WTC11 (cell line): ENCODE measurements around the gene SLN. TPM values are rescaled to one million over a fixed set of nuclear protein-coding genes. Genes with fewer than 3 reads are reported as not detected.

ENCODE experiments used
- ATAC-seq: fragments of 200-7000 bp; cut with Tn5 transposase; 2 replicates; pipeline ENCODE4 v1.10.0; 2021; ENCODE audit warnings: mild to moderate bottlenecking, moderate library complexity
- CTCF ChIA-PET: fragments of 300-600 bp; sonication (Branson Sonifier 250); formaldehyde crosslinking; loops from one replicate; lab custom pipeline; 2021; ENCODE audit warnings: antibody characterized with exemption; lab: Charles Lee
- POLR2A ChIA-PET: fragments of 350-600 bp; sonication (Branson Sonifier 250); formaldehyde crosslinking; loops from one replicate; lab custom pipeline; 2021; ENCODE audit warnings: antibody characterized with exemption; lab: Charles Lee
- DNase-seq: peaks from one replicate; pipeline ENCODE4 v3.0.0; 2021; ENCODE audit warnings: low spot score
- H3K27ac Mint-ChIP-seq: 2 replicates; pipeline ENCODE4 v1.8.0; 2021; ENCODE audit warnings: mixed read lengths
- H3K27me3 Mint-ChIP-seq: 2 replicates; pipeline ENCODE4 v1.8.0; 2021; ENCODE audit warnings: low read depth, mild to moderate bottlenecking, moderate library complexity, mixed read lengths
- H3K36me3 Mint-ChIP-seq: 2 replicates; pipeline ENCODE4 v1.8.0; 2021; ENCODE audit warnings: mixed read lengths
- H3K4me1 Mint-ChIP-seq: 2 replicates; pipeline ENCODE4 v1.8.0; 2022; ENCODE audit warnings: mixed read lengths
- H3K4me3 Mint-ChIP-seq: 2 replicates; pipeline ENCODE4 v1.8.0; 2021; ENCODE audit warnings: mild to moderate bottlenecking, moderate library complexity, mixed read lengths
- H3K9me3 Mint-ChIP-seq: 2 replicates; pipeline ENCODE4 v1.8.0; 2021; ENCODE audit warnings: mixed read lengths
- CREB1 ChIP-seq: sonication (generic); formaldehyde crosslinking; IDR thresholded peaks from 2 replicates; pipeline ENCODE4 v1.8.0; 2023; ENCODE audit warnings: mild to moderate bottlenecking, missing genetic modification reagents
- ZBTB21 ChIP-seq: sonication (generic); formaldehyde crosslinking; IDR thresholded peaks from 2 replicates; pipeline ENCODE4 v1.8.1; 2023; ENCODE audit warnings: mild to moderate bottlenecking, missing genetic modification reagents, borderline replicate concordance
- ZNF396 ChIP-seq: fragments of 250-450 bp; sonication (Bioruptor Pico); IDR thresholded peaks from 2 replicates; pipeline ENCODE4 v1.8.0; 2021; ENCODE audit warnings: mild to moderate bottlenecking, moderate library complexity, borderline replicate concordance
- total RNA-seq: library from RNA; stranded (reverse); gene quantifications from 3 replicates; pipeline ENCODE4 v1.2.3, GENCODE V29; 2021
- TF ChIP-seq, protein P1 (sequence below): fragments of 250-450 bp; sonication (Bioruptor Pico); conservative IDR thresholded peaks from 2 replicates; pipeline ENCODE4 v1.9.0; 2021; ENCODE audit warnings: mild to moderate bottlenecking
- TF ChIP-seq, protein P2 (sequence below): sonication (generic); formaldehyde crosslinking; IDR thresholded peaks from 2 replicates; pipeline ENCODE4 v1.8.1; 2023; ENCODE audit warnings: mild to moderate bottlenecking, missing genetic modification reagents, moderate library complexity
- TF ChIP-seq, protein P3 (sequence below): sonication (generic); formaldehyde crosslinking; IDR thresholded peaks from 2 replicates; pipeline ENCODE4 v1.8.0; 2022; ENCODE audit warnings: mild to moderate bottlenecking, missing genetic modification reagents
- TF ChIP-seq, protein P4 (sequence below): sonication (generic); formaldehyde crosslinking; IDR thresholded peaks from 2 replicates; pipeline ENCODE4 v1.8.0; 2023; ENCODE audit warnings: missing genetic modification reagents, mild to moderate bottlenecking, borderline replicate concordance
- TF ChIP-seq, protein P5 (sequence below): sonication (generic); formaldehyde crosslinking; IDR thresholded peaks from 2 replicates; pipeline ENCODE4 v1.8.1; 2023; ENCODE audit warnings: mild to moderate bottlenecking, missing genetic modification reagents, moderate library complexity
- TF ChIP-seq, protein P6 (sequence below): fragments of 200-600 bp; IDR thresholded peaks from 2 replicates; pipeline ENCODE4 v1.8.0; 2022; ENCODE audit warnings: antibody characterized with exemption
- TF ChIP-seq, protein P7 (sequence below): sonication (generic); formaldehyde crosslinking; IDR thresholded peaks from 2 replicates; pipeline ENCODE4 v1.8.1; 2023; ENCODE audit warnings: mild to moderate bottlenecking, missing genetic modification reagents
- TF ChIP-seq, protein P8 (sequence below): sonication (generic); formaldehyde crosslinking; conservative IDR thresholded peaks from 2 replicates; pipeline ENCODE4 v1.8.1; 2023; ENCODE audit warnings: mild to moderate bottlenecking, low read depth, missing genetic modification reagents, moderate library complexity

SLN gene
- total RNA-seq, 1 experiment from 2014 or later, result not detected

DNA sequence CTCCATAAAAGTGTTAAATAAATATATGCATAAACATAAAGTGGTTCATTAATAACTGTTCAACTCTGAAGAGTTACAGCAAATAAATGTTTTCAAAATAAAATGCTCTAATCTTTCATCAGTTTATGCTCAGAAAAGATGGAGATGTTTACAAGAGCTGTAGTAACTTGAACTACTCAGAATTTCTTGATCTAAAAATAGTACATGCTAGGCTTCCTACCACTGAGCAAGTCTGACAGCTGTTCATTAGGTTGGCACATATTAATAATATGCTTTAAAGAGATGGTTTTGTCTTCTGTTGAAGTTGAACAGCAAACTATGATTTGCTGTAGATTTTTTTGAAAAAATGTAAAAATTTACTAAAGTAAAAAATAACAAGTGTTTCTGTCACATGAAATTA, 10.8 kb upstream of the SLN start (continued):
- TF ChIP-seq CREB1 (CRISPR knock-in tag) (no peak), ZNF396 (CRISPR knock-in tag) (no peak)
- TF ChIP-seq, protein P1, sequence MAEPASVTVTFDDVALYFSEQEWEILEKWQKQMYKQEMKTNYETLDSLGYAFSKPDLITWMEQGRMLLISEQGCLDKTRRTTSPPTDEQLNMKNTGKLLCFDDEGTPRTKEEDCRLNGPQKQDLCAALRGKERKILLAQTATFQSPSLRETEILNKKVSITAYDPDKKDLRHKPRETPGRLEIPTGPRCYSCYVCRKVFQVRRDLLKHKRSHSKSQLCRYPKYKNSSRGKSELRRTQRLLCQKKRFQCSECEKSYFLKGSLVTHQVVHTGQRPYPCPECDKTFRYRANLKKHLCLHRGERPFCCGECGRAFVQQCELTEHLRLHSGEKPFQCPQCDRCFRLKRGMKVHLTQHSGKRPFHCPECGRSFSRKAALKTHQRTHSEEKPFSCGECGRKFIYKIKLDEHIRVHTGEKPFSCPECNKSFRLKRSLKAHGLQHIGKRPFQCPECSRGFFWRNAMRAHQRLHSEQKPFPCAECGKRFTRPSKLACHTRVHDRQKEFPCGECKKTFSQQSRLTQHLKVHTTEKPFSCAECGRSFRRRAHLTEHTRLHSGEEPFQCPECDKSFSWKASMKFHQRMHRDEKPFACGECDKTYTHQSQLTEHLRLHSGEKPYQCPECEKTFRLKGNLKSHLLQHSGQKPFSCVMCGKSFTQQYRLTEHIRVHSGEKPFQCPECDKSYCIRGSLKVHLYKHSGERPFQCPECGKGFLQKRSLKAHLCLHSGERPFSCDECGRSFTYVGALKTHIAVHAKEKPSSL (CRISPR knock-in tag), result no peak
- TF ChIP-seq, protein P2, sequence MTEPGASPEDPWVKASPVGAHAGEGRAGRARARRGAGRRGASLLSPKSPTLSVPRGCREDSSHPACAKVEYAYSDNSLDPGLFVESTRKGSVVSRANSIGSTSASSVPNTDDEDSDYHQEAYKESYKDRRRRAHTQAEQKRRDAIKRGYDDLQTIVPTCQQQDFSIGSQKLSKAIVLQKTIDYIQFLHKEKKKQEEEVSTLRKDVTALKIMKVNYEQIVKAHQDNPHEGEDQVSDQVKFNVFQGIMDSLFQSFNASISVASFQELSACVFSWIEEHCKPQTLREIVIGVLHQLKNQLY (CRISPR knock-in tag), result no peak
- TF ChIP-seq, protein P3, sequence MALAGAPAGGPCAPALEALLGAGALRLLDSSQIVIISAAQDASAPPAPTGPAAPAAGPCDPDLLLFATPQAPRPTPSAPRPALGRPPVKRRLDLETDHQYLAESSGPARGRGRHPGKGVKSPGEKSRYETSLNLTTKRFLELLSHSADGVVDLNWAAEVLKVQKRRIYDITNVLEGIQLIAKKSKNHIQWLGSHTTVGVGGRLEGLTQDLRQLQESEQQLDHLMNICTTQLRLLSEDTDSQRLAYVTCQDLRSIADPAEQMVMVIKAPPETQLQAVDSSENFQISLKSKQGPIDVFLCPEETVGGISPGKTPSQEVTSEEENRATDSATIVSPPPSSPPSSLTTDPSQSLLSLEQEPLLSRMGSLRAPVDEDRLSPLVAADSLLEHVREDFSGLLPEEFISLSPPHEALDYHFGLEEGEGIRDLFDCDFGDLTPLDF (CRISPR knock-in tag), result no peak
- TF ChIP-seq, protein P4, sequence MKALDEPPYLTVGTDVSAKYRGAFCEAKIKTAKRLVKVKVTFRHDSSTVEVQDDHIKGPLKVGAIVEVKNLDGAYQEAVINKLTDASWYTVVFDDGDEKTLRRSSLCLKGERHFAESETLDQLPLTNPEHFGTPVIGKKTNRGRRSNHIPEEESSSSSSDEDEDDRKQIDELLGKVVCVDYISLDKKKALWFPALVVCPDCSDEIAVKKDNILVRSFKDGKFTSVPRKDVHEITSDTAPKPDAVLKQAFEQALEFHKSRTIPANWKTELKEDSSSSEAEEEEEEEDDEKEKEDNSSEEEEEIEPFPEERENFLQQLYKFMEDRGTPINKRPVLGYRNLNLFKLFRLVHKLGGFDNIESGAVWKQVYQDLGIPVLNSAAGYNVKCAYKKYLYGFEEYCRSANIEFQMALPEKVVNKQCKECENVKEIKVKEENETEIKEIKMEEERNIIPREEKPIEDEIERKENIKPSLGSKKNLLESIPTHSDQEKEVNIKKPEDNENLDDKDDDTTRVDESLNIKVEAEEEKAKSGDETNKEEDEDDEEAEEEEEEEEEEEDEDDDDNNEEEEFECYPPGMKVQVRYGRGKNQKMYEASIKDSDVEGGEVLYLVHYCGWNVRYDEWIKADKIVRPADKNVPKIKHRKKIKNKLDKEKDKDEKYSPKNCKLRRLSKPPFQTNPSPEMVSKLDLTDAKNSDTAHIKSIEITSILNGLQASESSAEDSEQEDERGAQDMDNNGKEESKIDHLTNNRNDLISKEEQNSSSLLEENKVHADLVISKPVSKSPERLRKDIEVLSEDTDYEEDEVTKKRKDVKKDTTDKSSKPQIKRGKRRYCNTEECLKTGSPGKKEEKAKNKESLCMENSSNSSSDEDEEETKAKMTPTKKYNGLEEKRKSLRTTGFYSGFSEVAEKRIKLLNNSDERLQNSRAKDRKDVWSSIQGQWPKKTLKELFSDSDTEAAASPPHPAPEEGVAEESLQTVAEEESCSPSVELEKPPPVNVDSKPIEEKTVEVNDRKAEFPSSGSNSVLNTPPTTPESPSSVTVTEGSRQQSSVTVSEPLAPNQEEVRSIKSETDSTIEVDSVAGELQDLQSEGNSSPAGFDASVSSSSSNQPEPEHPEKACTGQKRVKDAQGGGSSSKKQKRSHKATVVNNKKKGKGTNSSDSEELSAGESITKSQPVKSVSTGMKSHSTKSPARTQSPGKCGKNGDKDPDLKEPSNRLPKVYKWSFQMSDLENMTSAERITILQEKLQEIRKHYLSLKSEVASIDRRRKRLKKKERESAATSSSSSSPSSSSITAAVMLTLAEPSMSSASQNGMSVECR (CRISPR knock-in tag), result no peak

DNA sequence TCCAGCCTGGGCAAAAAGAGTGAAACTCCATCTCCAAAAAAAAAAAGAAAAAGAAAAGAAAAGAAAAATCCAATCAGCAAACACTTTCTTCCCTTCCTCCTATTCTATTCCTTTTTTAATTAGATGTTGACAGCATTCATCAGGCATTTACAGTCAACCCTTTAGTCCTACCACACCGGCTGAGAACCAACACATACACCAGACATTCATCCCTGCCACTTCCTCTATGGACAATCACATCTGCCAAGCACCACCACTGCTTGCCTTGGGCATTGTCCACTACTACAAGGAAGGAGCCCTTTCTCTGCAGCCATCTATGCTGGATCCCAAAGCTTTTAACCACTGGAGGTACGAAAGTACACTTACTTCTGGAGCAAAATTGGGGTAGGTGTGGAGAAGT, 9.4 kb upstream of the SLN start:
- DNase-seq (no peak), ATAC-seq (no peak)
- peaks cover 5% of the 10 kb centered on the region for H3K27me3 Mint-ChIP-seq
- ChIA-PET POLR2A (no interaction called here), CTCF (interaction anchor here (0.6 to 1.4 kb wide), 2 partner anchors 20 to 48 kb away, joined by 4 to 5 read pairs; no protein-coding TSS in a partner anchor)
- TF ChIP-seq, protein P5, sequence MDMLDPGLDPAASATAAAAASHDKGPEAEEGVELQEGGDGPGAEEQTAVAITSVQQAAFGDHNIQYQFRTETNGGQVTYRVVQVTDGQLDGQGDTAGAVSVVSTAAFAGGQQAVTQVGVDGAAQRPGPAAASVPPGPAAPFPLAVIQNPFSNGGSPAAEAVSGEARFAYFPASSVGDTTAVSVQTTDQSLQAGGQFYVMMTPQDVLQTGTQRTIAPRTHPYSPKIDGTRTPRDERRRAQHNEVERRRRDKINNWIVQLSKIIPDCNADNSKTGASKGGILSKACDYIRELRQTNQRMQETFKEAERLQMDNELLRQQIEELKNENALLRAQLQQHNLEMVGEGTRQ (CRISPR knock-in tag), result no peak
- TF ChIP-seq, protein P6, sequence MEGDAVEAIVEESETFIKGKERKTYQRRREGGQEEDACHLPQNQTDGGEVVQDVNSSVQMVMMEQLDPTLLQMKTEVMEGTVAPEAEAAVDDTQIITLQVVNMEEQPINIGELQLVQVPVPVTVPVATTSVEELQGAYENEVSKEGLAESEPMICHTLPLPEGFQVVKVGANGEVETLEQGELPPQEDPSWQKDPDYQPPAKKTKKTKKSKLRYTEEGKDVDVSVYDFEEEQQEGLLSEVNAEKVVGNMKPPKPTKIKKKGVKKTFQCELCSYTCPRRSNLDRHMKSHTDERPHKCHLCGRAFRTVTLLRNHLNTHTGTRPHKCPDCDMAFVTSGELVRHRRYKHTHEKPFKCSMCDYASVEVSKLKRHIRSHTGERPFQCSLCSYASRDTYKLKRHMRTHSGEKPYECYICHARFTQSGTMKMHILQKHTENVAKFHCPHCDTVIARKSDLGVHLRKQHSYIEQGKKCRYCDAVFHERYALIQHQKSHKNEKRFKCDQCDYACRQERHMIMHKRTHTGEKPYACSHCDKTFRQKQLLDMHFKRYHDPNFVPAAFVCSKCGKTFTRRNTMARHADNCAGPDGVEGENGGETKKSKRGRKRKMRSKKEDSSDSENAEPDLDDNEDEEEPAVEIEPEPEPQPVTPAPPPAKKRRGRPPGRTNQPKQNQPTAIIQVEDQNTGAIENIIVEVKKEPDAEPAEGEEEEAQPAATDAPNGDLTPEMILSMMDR, result no peak
- no peak for TF ChIP-seq ZBTB21 (CRISPR knock-in tag)
- TF ChIP-seq, protein P7, sequence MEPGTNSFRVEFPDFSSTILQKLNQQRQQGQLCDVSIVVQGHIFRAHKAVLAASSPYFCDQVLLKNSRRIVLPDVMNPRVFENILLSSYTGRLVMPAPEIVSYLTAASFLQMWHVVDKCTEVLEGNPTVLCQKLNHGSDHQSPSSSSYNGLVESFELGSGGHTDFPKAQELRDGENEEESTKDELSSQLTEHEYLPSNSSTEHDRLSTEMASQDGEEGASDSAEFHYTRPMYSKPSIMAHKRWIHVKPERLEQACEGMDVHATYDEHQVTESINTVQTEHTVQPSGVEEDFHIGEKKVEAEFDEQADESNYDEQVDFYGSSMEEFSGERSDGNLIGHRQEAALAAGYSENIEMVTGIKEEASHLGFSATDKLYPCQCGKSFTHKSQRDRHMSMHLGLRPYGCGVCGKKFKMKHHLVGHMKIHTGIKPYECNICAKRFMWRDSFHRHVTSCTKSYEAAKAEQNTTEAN (CRISPR knock-in tag), result no peak
- TF ChIP-seq, protein P8, sequence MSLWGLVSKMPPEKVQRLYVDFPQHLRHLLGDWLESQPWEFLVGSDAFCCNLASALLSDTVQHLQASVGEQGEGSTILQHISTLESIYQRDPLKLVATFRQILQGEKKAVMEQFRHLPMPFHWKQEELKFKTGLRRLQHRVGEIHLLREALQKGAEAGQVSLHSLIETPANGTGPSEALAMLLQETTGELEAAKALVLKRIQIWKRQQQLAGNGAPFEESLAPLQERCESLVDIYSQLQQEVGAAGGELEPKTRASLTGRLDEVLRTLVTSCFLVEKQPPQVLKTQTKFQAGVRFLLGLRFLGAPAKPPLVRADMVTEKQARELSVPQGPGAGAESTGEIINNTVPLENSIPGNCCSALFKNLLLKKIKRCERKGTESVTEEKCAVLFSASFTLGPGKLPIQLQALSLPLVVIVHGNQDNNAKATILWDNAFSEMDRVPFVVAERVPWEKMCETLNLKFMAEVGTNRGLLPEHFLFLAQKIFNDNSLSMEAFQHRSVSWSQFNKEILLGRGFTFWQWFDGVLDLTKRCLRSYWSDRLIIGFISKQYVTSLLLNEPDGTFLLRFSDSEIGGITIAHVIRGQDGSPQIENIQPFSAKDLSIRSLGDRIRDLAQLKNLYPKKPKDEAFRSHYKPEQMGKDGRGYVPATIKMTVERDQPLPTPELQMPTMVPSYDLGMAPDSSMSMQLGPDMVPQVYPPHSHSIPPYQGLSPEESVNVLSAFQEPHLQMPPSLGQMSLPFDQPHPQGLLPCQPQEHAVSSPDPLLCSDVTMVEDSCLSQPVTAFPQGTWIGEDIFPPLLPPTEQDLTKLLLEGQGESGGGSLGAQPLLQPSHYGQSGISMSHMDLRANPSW (CRISPR knock-in tag), result no peak
- no peak overlapping the region for H3K4me3 Mint-ChIP-seq
- H3K36me3 Mint-ChIP-seq, result no peaks in the 10 kb centered on the region
- H3K9me3 Mint-ChIP-seq, result peaks cover 7% of the 10 kb centered on the region
- no peak overlapping the region for H3K27ac Mint-ChIP-seq
- H3K4me1 Mint-ChIP-seq, result no peaks in the 10 kb centered on the region
